MCF 10A (cell line): ENCODE results near the gene FGF3. TPM values are rescaled to one million over a fixed set of nuclear protein-coding genes. Genes with fewer than 3 reads are reported as not detected.
A peak's percentile ranks its signal among the peaks of the same experiment; 100 is the strongest.

Experiments used
- BruUV-seq: library from RNA; stranded (reverse); fragments of 400-500 nt; replicated peaks from 2 replicates; lab custom pipeline; 2021; lab: Mats Ljungman, UMichigan
- CTCF ChIA-PET: fragments of 300-600 bp; sonication (Branson Sonifier 250); formaldehyde crosslinking; extraction: SDS; loops from one replicate; lab custom pipeline; 2021; ENCODE audit warnings: antibody characterized with exemption, inconsistent platforms; lab: Yijun Ruan, JAX
- POLR2A ChIA-PET: fragments of 300-600, 350-650 bp; sonication (Branson Sonifier 250); formaldehyde crosslinking; extraction: SDS; loops from one replicate; lab custom pipeline; 2020; ENCODE audit warnings: antibody characterized with exemption, inconsistent platforms; lab: Yijun Ruan, JAX
- DNase-seq: peaks from one replicate; pipeline ENCODE4 v3.0.0-alpha.2; 2018; ENCODE audit not compliant: unreplicated experiment
- H3K27ac Mint-ChIP-seq: one replicate; pipeline ENCODE4 v1.8.0; 2022; ENCODE audit warnings: mild to moderate bottlenecking, low read depth, mixed read lengths; ENCODE audit not compliant: unreplicated experiment
- H3K27me3 Mint-ChIP-seq: one replicate; pipeline ENCODE4 v1.8.0; 2022; ENCODE audit warnings: mixed read lengths; ENCODE audit not compliant: insufficient read depth, unreplicated experiment
- H3K36me3 Mint-ChIP-seq: one replicate; pipeline ENCODE4 v1.8.0; 2022; ENCODE audit warnings: mild to moderate bottlenecking, moderate library complexity, mixed read lengths; ENCODE audit not compliant: insufficient read depth, unreplicated experiment
- H3K4me1 Mint-ChIP-seq: one replicate; pipeline ENCODE4 v1.8.0; 2022; ENCODE audit warnings: mixed read lengths; ENCODE audit not compliant: insufficient read depth, unreplicated experiment
- H3K4me3 Mint-ChIP-seq: one replicate; pipeline ENCODE4 v1.8.0; 2022; ENCODE audit warnings: mild to moderate bottlenecking, moderate library complexity, mixed read lengths; ENCODE audit not compliant: unreplicated experiment
- H3K9me3 Mint-ChIP-seq: one replicate; pipeline ENCODE4 v1.8.0; 2022; ENCODE audit warnings: mixed read lengths; ENCODE audit not compliant: unreplicated experiment
- intact Hi-C: fragments of 100-400 bp; cut with micrococcal nuclease; formaldehyde crosslinking; loops from 2 replicates; pipeline ENCODE4 v1.14.1; 2022
- total RNA-seq: library from RNA; stranded (reverse); gene quantifications from 2 replicates; pipeline ENCODE4 v1.2.3, GENCODE V29; 2022
- TF ChIP-seq, protein P1 (sequence below): fragments of 200-600 bp; IDR thresholded peaks from one replicate; pipeline ENCODE4 v1.8.0; 2022; ENCODE audit warnings: antibody characterized with exemption, mild to moderate bottlenecking; ENCODE audit not compliant: unreplicated experiment

FGF3 gene
- total RNA-seq, 1 experiment from 2014 or later = not detected

DNA sequence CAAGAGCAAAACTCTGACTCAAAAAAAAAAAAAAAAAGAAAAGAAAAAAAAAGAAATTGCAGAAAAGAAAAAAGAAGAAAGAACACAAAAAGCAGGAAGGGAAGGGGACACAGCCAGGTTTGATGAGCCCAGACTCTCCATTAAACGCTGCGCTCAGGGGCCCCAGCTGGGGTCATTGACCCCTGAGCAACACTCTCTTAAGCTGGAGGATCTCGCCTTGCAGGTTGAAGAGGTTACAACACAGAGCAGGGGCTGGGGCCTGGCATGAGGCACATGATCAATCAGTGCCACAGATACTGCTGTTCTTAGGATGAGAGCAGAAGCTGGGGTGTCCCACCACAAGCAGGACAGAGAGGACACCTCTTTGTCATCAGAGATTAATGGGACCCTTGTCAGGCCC lies 7.8 kb downstream of the FGF3 start:
- TF ChIP-seq, protein P1, sequence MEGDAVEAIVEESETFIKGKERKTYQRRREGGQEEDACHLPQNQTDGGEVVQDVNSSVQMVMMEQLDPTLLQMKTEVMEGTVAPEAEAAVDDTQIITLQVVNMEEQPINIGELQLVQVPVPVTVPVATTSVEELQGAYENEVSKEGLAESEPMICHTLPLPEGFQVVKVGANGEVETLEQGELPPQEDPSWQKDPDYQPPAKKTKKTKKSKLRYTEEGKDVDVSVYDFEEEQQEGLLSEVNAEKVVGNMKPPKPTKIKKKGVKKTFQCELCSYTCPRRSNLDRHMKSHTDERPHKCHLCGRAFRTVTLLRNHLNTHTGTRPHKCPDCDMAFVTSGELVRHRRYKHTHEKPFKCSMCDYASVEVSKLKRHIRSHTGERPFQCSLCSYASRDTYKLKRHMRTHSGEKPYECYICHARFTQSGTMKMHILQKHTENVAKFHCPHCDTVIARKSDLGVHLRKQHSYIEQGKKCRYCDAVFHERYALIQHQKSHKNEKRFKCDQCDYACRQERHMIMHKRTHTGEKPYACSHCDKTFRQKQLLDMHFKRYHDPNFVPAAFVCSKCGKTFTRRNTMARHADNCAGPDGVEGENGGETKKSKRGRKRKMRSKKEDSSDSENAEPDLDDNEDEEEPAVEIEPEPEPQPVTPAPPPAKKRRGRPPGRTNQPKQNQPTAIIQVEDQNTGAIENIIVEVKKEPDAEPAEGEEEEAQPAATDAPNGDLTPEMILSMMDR = no peak
- POLR2A ChIA-PET = no interaction called here
- CTCF ChIA-PET = interaction anchor here (1.6 kb wide), 1 partner anchor 10 kb away, joined by 5 read pairs; no protein-coding TSS in a partner anchor
- no peak overlapping the region for H3K27ac Mint-ChIP-seq
- DNase-seq = no peak
- intact Hi-C loops = no loop called here
- no peak overlapping the region for H3K4me3 Mint-ChIP-seq
- H3K4me1 Mint-ChIP-seq = peaks cover 6% of the 10 kb centered on the region
- no peaks in the 10 kb centered on the region for H3K36me3 Mint-ChIP-seq
- peaks cover 7% of the 10 kb centered on the region for H3K9me3 Mint-ChIP-seq
- BruUV-seq = no TSS peak
- peaks cover 27% of the 10 kb centered on the region for H3K27me3 Mint-ChIP-seq

DNA sequence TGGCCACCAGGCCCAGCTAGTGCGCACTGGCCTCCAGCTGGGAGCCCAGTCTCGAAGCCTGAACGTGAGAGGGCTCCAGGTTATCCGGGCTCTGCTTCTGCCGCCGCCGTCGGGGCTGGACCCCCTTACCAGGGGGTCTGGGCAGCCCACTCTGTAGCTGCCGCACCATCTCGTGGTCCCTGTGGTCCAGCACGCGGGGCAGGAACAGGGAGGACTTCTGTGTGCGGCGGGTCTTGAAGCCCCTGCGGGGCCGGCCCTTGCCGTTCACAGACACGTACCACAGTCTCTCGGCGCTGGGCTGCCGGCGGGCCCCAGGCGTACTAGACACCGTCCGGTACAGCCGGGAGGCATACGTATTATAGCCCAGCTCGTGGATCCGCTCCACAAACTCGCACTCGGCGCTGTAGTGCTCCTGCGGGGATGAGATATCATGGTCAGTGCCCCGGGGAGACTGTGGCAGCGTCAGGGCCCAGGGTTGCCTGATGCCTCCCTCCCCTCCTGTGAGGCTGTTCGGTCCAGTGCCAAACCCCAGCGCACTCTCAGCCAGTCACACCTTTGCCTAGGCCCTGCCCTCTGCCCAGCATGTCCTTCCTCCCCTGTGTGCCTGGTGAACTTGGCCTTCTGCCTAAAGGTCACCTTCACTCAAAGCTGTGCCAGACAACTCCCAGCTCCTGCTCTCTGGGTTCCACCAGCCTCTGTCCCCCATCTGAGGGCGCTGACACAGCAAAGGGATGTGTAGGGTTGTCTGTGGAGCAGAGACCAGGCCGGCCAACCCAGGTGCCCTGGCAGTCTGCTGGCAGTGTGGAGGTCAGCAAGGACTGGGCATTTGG lies 8.7 kb downstream of the FGF3 start:
- Mint-ChIP-seq H3K4me1 (peaks cover 6% of the 10 kb centered on the region), H3K4me3 (no peak overlapping the region), H3K27me3 (peaks cover 17% of the 10 kb centered on the region), H3K27ac (no peak overlapping the region), H3K36me3 (no peaks in the 10 kb centered on the region), H3K9me3 (peaks cover 7% of the 10 kb centered on the region)
- ChIA-PET POLR2A (no interaction called here), CTCF (interaction anchor here (0.6 to 1.6 kb wide), 4 partner anchors 9 to 124 kb away, joined by 3 to 5 read pairs (median 4); no protein-coding TSS in a partner anchor)
- BruUV-seq = no TSS peak
- DNase-seq = no peak
- TF ChIP-seq, protein P1 = no peak
- intact Hi-C loops = no loop called here

DNA sequence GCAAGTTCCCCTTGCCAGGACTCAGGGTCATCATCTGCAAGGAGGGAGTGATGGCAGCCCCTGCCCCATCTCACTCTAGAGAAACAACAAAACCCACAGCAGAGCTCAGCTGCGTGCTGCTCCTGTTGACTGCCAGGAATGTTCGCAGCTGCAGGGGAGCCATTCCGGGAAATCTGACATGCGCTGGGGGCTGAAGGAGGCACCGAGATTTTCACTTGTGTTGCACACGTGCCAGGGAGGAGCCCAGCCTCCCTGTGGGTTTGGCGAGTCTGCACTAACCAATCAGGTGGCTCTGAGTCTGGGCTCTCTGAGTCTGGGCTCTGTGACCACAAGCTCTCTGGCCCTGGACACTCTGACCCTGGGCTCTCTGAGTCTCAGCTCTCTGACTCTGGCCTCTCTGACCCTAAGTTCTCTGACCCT lies 10.5 kb downstream of the FGF3 start:
- DNase-seq = no peak
- CTCF ChIA-PET = no interaction called here
- Mint-ChIP-seq H3K27ac (no peak overlapping the region), H3K27me3 (peaks cover 4% of the 10 kb centered on the region), H3K9me3 (peaks cover 2% of the 10 kb centered on the region), H3K4me3 (no peak overlapping the region), H3K4me1 (peaks cover 6% of the 10 kb centered on the region), H3K36me3 (no peaks in the 10 kb centered on the region)
- no TSS peak for BruUV-seq
- TF ChIP-seq, protein P1 = no peak
- intact Hi-C loops = no loop called here
- POLR2A ChIA-PET = no interaction called here

DNA sequence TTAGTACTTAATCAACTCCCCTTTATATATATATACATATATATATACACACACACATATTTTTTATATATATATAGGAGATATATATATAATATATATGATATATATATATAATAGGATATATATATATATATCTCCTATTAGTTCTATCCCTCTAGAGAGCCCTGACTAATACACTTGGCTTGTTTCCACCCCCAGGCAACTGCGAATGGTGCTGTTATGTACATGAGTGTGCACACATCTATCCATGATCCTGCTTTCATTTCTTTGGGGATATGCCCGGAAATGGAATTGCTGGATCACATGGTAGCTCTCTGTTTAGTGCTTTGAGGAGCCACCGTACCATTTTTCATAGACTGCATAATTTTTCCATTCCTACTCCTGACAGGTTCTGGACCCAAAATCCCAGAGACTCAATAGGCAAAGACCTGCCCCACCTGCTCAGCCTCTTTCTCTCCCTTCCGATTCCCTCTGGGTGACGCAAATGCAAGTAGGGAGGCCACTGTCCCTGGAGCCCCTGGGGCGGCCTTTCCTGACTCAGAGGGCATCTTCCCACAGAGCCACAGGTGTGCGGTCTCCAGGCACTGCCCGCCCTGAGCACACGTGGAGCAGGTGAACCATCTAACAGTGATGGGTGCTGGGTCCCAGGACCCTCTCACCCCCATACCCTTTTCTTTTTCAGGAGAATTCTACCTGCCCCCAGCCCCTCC lies 12.0 kb downstream of the FGF3 start:
- intact Hi-C loops = no loop called here
- H3K4me3 Mint-ChIP-seq = no peak overlapping the region
- no peaks in the 10 kb centered on the region for H3K9me3 Mint-ChIP-seq
- BruUV-seq = no TSS peak
- H3K36me3 Mint-ChIP-seq = no peaks in the 10 kb centered on the region
- DNase-seq = peak; percentile 19
- TF ChIP-seq, protein P1 = no peak
- no peak overlapping the region for H3K27ac Mint-ChIP-seq
- H3K4me1 Mint-ChIP-seq = peaks cover 6% of the 10 kb centered on the region
- POLR2A ChIA-PET = no interaction called here
- CTCF ChIA-PET = interaction anchor here (0.7 kb wide), 1 partner anchor 212 kb away, joined by 3 read pairs; no protein-coding TSS in a partner anchor
- H3K27me3 Mint-ChIP-seq = no peaks in the 10 kb centered on the region
